Body of pancreas (tissue), 4 donors: Measurements from ENCODE around the gene TBC1D9.

ENCODE experiments used
- POLR2A ChIP-seq, 3 donors: fragments of 450-650 bp; IDR thresholded peaks; one replicate each; pipeline ENCODE4 v1.6.1; 2016; ENCODE audit warnings: antibody characterized with exemption in 3 of 3, mild to moderate bottlenecking in 2 of 3
- TF ChIP-seq, protein P1 (sequence below), 7 experiments: fragments of 450-650 bp in 4 of 7; fragments of 200-600 bp in 3 of 7; sonication (generic) in 3 of 7; IDR thresholded peaks; one replicate each; pipeline ENCODE4 v1.5.1; 2016 to 2019; ENCODE audit warnings: antibody characterized with exemption in 7 of 7

- TF ChIP-seq, protein P1, sequence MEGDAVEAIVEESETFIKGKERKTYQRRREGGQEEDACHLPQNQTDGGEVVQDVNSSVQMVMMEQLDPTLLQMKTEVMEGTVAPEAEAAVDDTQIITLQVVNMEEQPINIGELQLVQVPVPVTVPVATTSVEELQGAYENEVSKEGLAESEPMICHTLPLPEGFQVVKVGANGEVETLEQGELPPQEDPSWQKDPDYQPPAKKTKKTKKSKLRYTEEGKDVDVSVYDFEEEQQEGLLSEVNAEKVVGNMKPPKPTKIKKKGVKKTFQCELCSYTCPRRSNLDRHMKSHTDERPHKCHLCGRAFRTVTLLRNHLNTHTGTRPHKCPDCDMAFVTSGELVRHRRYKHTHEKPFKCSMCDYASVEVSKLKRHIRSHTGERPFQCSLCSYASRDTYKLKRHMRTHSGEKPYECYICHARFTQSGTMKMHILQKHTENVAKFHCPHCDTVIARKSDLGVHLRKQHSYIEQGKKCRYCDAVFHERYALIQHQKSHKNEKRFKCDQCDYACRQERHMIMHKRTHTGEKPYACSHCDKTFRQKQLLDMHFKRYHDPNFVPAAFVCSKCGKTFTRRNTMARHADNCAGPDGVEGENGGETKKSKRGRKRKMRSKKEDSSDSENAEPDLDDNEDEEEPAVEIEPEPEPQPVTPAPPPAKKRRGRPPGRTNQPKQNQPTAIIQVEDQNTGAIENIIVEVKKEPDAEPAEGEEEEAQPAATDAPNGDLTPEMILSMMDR (IDR thresholded peaks at IDR 0.05): no peak
- TF ChIP-seq POLR2A (IDR thresholded peaks at IDR 0.05): no peak
Measured at GRCh38 chr4:140645196-140645595, 111.0 kb downstream of the TBC1D9 start.
